ENCODE measurements around the gene SMTNL1.

Gene SMTNL1

GRCh38 chr11:57598831-57599155 is 61.4 kb downstream of the SMTNL1 start:
- Histone ChIP-seq H3K27me3 (replicated peaks; ENCODE audit: insufficient read depth, low read length) (no peaks in the 10 kb centered on the region), H3K4me1 (ENCODE audit: low read length) (no peaks in the 10 kb centered on the region), H3K4me2 (ENCODE audit: low read depth, low read length) (no peak overlapping the region), H3K36me3 (replicated peaks; ENCODE audit: insufficient read depth, low read length) (no peaks in the 10 kb centered on the region), H4K20me1 (ENCODE audit: insufficient read depth, low read length) (no peaks in the 10 kb centered on the region), H3K27ac (ENCODE audit: low read length) (no peak overlapping the region), H3K79me2 (ENCODE audit: low read length) (no peaks in the 10 kb centered on the region), H2AFZ (ENCODE audit: low read length) (no peak overlapping the region), H3K9ac (ENCODE audit: low read length) (no peak overlapping the region), H3K4me3 (ENCODE audit: low read length) (no peak overlapping the region), H3K9me2 (replicated peaks; ENCODE audit: insufficient read depth, low read length) (no peaks in the 10 kb centered on the region), H3K9me3 (replicated peaks; ENCODE audit: insufficient read depth, low read length) (no peaks in the 10 kb centered on the region), H3F3A (ENCODE audit: insufficient read depth, low read length) (no peaks in the 10 kb centered on the region)
- no peak for DNase-seq
- TF ChIP-seq, protein P1, sequence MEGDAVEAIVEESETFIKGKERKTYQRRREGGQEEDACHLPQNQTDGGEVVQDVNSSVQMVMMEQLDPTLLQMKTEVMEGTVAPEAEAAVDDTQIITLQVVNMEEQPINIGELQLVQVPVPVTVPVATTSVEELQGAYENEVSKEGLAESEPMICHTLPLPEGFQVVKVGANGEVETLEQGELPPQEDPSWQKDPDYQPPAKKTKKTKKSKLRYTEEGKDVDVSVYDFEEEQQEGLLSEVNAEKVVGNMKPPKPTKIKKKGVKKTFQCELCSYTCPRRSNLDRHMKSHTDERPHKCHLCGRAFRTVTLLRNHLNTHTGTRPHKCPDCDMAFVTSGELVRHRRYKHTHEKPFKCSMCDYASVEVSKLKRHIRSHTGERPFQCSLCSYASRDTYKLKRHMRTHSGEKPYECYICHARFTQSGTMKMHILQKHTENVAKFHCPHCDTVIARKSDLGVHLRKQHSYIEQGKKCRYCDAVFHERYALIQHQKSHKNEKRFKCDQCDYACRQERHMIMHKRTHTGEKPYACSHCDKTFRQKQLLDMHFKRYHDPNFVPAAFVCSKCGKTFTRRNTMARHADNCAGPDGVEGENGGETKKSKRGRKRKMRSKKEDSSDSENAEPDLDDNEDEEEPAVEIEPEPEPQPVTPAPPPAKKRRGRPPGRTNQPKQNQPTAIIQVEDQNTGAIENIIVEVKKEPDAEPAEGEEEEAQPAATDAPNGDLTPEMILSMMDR (IDR thresholded peaks at IDR 0.05; ENCODE audit: low read length) = no peak
- no peak for TF ChIP-seq EZH2 (optimal IDR thresholded peaks at IDR 0.05; ENCODE audit: low read depth, low read length)
- no peak for TF ChIP-seq EZH2phosphoT487 (IDR thresholded peaks at IDR 0.05; ENCODE audit: low read length)

- no peaks in the 10 kb centered on the region for H3F3A ChIP-seq (ENCODE audit: insufficient read depth, low read length)
- H2AFZ ChIP-seq (ENCODE audit: low read length) = no peak overlapping the region
- no peaks in the 10 kb centered on the region for H3K4me1 ChIP-seq (ENCODE audit: low read length)
- no peaks in the 10 kb centered on the region for H3K27me3 ChIP-seq (replicated peaks; ENCODE audit: insufficient read depth, low read length)
- H3K9me2 ChIP-seq (replicated peaks; ENCODE audit: insufficient read depth, low read length) = no peaks in the 10 kb centered on the region
- no peak for DNase-seq
- H3K4me2 ChIP-seq (ENCODE audit: low read depth, low read length) = no peak overlapping the region
- H3K9me3 ChIP-seq (replicated peaks; ENCODE audit: insufficient read depth, low read length) = no peaks in the 10 kb centered on the region
- TF ChIP-seq, protein P1 (IDR thresholded peaks at IDR 0.05; ENCODE audit: low read length) = no peak
- TF ChIP-seq EZH2phosphoT487 (IDR thresholded peaks at IDR 0.05; ENCODE audit: low read length) (no peak), EZH2 (optimal IDR thresholded peaks at IDR 0.05; ENCODE audit: low read depth, low read length) (no peak)
- H3K79me2 ChIP-seq (ENCODE audit: low read length) = no peaks in the 10 kb centered on the region
- no peak overlapping the region for H3K9ac ChIP-seq (ENCODE audit: low read length)
- no peak overlapping the region for H3K4me3 ChIP-seq (ENCODE audit: low read length)
- no peaks in the 10 kb centered on the region for H4K20me1 ChIP-seq (ENCODE audit: insufficient read depth, low read length)
- no peaks in the 10 kb centered on the region for H3K36me3 ChIP-seq (replicated peaks; ENCODE audit: insufficient read depth, low read length)
- no peak overlapping the region for H3K27ac ChIP-seq (ENCODE audit: low read length)
Observed at GRCh38 chr11:57599381-57599780, 62.0 kb downstream of the SMTNL1 start.

Data from MM.1S (cell line).